Breast epithelium (tissue), 4 donors: ENCODE results near the gene SUGP1. TPM values are rescaled to one million over a fixed set of nuclear protein-coding genes. Genes with fewer than 3 reads are reported as not detected.

Source experiments
- DNase-seq, 2 donors: peaks; one replicate each; pipeline ENCODE4 v3.0.0-alpha.2; 2019; ENCODE audit warnings: low spot score in 2 of 2
- H3K27ac ChIP-seq, 2 donors: fragments of 200-600 bp; sonication (generic) in 1 of 2; one replicate each; pipeline ENCODE4 v1.5.1; 2016 to 2019; ENCODE audit warnings: mild to moderate bottlenecking in 1 of 2
- H3K27me3 ChIP-seq, 2 donors: fragments of 200-600 bp; sonication (generic) in 1 of 2; one replicate each; pipeline versions ENCODE4 v1.5.1 to v1.6.0; 2017 to 2019; ENCODE audit warnings: control low read depth in 1 of 2, mild to moderate bottlenecking in 1 of 2
- H3K36me3 ChIP-seq: fragments of 200-600 bp; one replicate; pipeline ENCODE4 v1.5.1; 2019
- H3K4me1 ChIP-seq, 2 donors: fragments of 200-600 bp; sonication (generic); one replicate each; pipeline ENCODE4 v1.5.1; 2016 to 2019; ENCODE audit warnings: control low read depth in 1 of 2
- H3K4me3 ChIP-seq, 3 donors: fragments of 200-600 bp; sonication (generic); 1 replicate in 2 of 3; 2 replicates in 1 of 3; pipeline ENCODE4 v1.5.1; 2016 to 2019; ENCODE audit warnings: mild to moderate bottlenecking in 3 of 3, moderate library complexity in 2 of 3
- H3K9me3 ChIP-seq, 2 donors: fragments of 200-600 bp; sonication (generic) in 1 of 2; one replicate each; pipeline ENCODE4 v1.5.1; 2016 to 2019; ENCODE audit warnings: control low read depth in 1 of 2
- CTCF ChIP-seq, 3 donors: fragments of 450-650 bp; IDR thresholded peaks; one replicate each; pipeline ENCODE4 v1.5.1; 2016 to 2017; ENCODE audit warnings: antibody characterized with exemption in 3 of 3, mild to moderate bottlenecking in 3 of 3, moderate library complexity in 3 of 3
- POLR2A ChIP-seq: fragments of 450-650 bp; IDR thresholded peaks from one replicate; pipeline ENCODE4 v1.6.1; 2016; ENCODE audit warnings: antibody characterized with exemption, mild to moderate bottlenecking, moderate library complexity
- POLR2AphosphoS5 ChIP-seq, 3 donors: sonication (generic); formaldehyde crosslinking; IDR thresholded peaks; one replicate each; pipeline ENCODE4 v1.6.1; 2017; ENCODE audit warnings: antibody characterized with exemption in 3 of 3
- intact Hi-C: fragments of 100-400 bp; cut with DNase I; formaldehyde crosslinking; loops from one replicate; pipeline ENCODE4 v1.15.1; 2023; ENCODE audit warnings: low total_unique reads
- total RNA-seq, 3 donors: library from RNA; depleted of rRNA; stranded (reverse); fragments of >200 nt; gene quantifications; one replicate each; pipeline ENCODE4 v1.1.0, GENCODE V29; 2016

The SUGP1 gene
- total RNA-seq, 3 donors from 2014 or later, result 23.8 to 31.6 (median 29.8) TPM

DNA sequence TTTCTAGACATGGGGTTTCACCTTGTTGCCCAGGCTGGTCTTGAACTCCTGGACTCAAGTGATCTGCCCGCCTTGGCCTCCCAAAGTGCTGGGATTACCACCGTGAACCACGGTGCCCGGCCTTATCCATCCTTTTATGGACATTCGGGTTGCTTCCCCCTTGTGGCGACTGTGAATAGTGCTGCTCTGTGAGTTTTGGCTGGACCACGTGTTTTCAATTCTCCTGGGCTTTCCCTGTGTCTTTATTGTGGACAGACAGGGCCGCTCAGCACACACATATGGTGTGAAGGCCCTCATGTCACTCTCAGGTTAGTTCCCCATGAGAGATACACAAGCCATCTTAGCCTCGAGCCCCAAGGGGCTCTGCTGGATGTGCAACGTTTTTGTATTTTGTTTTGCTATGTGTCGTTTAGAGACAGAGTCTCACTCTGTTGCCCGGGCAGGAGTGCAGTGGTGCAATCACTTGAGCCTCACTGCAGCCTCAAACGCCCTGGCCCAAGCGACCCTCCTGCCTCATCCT lies 40.8 kb upstream of the SUGP1 start:
- Histone ChIP-seq H3K36me3 (no peaks in the 10 kb centered on the region), H3K4me1 (no peaks in the 10 kb centered on the region), H3K9me3 (no peaks in the 10 kb centered on the region), H3K4me3 (peak overlapping the region in 1 of 3 donors; percentile 2), H3K27me3 (no peaks in the 10 kb centered on the region), H3K27ac (peak overlapping the region in 1 of 2 donors; percentile 33)
- intact Hi-C loops, result loop anchor here (10.0 kb wide), 1 partner anchor 134 kb away; no protein-coding TSS in a partner anchor
- peak; percentile 81 to 85 (median 81) for TF ChIP-seq CTCF (IDR thresholded peaks at IDR 0.05)
- TF ChIP-seq POLR2AphosphoS5 (IDR thresholded peaks at IDR 0.05), result peak in 1 of 3 donors; percentile 22
- no peak for TF ChIP-seq POLR2A
- DNase-seq, result peak; percentile 67 to 80

DNA sequence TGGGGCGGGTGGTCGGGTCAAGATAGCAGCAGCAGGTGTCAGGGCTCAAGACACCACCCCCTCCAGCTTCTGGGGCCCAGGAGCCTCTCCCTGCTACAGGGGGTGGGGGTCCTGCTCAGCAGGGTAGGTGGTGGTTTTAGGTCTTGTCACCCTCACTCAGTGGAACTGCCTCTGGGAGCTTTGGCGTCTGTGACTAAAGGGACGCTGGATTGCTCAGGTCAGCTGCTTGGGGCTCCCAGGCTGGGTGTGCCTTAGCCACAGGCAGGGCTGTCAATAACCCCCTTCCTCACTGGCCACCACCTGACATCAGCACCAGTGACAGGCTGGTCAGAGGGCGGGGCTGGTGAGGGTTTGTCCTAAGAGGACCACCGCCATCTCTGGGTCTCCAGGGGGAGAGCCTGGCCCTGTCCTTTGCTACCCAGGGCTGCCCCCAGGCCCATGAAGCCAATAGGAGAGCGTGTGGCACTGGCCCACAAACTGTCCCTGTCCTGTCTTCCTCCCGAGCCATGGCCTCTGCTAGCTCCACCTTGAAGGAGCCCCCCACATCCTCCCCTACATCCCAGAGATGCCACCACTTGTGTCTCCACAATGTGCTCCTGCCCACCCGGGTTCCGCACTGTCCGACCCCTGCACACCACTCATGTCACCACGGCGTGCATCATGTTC lies 36.7 kb upstream of the SUGP1 start:
- Histone ChIP-seq H3K27me3 (no peaks in the 10 kb centered on the region), H3K9me3 (no peaks in the 10 kb centered on the region), H3K4me3 (no peak overlapping the region), H3K27ac (no peak overlapping the region), H3K36me3 (peaks cover 9% of the 10 kb centered on the region), H3K4me1 (no peaks in the 10 kb centered on the region)
- no peak for DNase-seq
- TF ChIP-seq CTCF (IDR thresholded peaks at IDR 0.05) (no peak), POLR2AphosphoS5 (IDR thresholded peaks at IDR 0.05) (no peak), POLR2A (no peak)
- intact Hi-C loops, result no loop called here

GRCh38 chr19:19356500-19356899 lies 36.2 kb upstream of the SUGP1 start:
- H3K27ac ChIP-seq, result no peak overlapping the region
- no peaks in the 10 kb centered on the region for H3K4me1 ChIP-seq
- no peak for TF ChIP-seq CTCF (IDR thresholded peaks at IDR 0.05)
- TF ChIP-seq POLR2AphosphoS5 (IDR thresholded peaks at IDR 0.05), result no peak
- no peak for TF ChIP-seq POLR2A
- peaks cover 9% of the 10 kb centered on the region for H3K36me3 ChIP-seq
- intact Hi-C loops, result no loop called here
- no peak for DNase-seq
- no peak overlapping the region for H3K4me3 ChIP-seq
- H3K27me3 ChIP-seq, result no peaks in the 10 kb centered on the region
- no peaks in the 10 kb centered on the region for H3K9me3 ChIP-seq

- intact Hi-C loops, result no loop called here
- TF ChIP-seq POLR2AphosphoS5 (IDR thresholded peaks at IDR 0.05), result no peak
- no peak for TF ChIP-seq CTCF (IDR thresholded peaks at IDR 0.05)
- no peak for TF ChIP-seq POLR2A
- Histone ChIP-seq H3K36me3 (peaks cover 9% of the 10 kb centered on the region), H3K27ac (no peak overlapping the region), H3K4me1 (no peaks in the 10 kb centered on the region), H3K27me3 (no peaks in the 10 kb centered on the region), H3K9me3 (no peaks in the 10 kb centered on the region), H3K4me3 (no peak overlapping the region)
- DNase-seq, result no peak
Observed at GRCh38 chr19:19355606-19356139, 35.4 kb upstream of the SUGP1 start.

DNA sequence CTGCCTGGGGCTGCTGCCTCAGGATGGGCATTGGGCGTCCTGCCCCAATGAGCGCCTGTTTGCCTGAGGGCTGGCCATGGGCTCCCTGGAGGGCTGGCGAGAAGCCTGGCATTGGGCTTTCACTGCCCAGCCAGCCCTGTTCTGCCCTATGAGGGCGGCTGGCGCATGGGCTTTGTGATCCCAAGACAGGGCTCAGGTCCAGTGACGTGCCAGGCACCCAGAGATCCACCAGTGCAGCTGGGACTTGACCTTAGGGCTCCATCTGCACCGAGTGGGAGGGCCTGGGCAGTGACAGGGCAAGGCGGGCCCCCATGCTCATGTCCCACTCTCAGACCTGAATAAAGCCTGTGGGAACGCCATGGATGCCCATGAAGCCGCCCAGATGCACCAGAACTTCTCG lies 34.6 kb upstream of the SUGP1 start:
- H3K4me1 ChIP-seq, result no peaks in the 10 kb centered on the region
- H3K36me3 ChIP-seq, result peaks cover 9% of the 10 kb centered on the region
- no peak overlapping the region for H3K4me3 ChIP-seq
- no peak overlapping the region for H3K27ac ChIP-seq
- DNase-seq, result no peak
- H3K27me3 ChIP-seq, result no peaks in the 10 kb centered on the region
- H3K9me3 ChIP-seq, result no peaks in the 10 kb centered on the region
- TF ChIP-seq POLR2AphosphoS5 (IDR thresholded peaks at IDR 0.05), result no peak
- intact Hi-C loops, result no loop called here
